Stimulated activated CD8-positive, alpha-beta memory T cell treated with anti-CD3 and anti-CD28 coated beads, Interleukin-7, amount 100 ng/mL, for 4 hours (primary cell): ENCODE data around the gene TM7SF2.
A peak's percentile ranks its signal among the peaks of the same experiment; 100 is the strongest.

Source experiments
- DNase-seq, 2 donors: peaks; one replicate each; pipeline ENCODE4 v3.0.0-alpha.2; 2020; ENCODE audit warnings: low read depth in 2 of 2

The TM7SF2 gene

GRCh38 chr11:65089621-65090020 lies 22.1 kb upstream of the TM7SF2 start:
- no peak for DNase-seq

- DNase-seq = no peak
Measured at GRCh38 chr11:65090628-65091027, 21.0 kb upstream of the TM7SF2 start.

- no peak for DNase-seq
Measured at GRCh38 chr11:65095427-65095826, 16.2 kb upstream of the TM7SF2 start.

DNA sequence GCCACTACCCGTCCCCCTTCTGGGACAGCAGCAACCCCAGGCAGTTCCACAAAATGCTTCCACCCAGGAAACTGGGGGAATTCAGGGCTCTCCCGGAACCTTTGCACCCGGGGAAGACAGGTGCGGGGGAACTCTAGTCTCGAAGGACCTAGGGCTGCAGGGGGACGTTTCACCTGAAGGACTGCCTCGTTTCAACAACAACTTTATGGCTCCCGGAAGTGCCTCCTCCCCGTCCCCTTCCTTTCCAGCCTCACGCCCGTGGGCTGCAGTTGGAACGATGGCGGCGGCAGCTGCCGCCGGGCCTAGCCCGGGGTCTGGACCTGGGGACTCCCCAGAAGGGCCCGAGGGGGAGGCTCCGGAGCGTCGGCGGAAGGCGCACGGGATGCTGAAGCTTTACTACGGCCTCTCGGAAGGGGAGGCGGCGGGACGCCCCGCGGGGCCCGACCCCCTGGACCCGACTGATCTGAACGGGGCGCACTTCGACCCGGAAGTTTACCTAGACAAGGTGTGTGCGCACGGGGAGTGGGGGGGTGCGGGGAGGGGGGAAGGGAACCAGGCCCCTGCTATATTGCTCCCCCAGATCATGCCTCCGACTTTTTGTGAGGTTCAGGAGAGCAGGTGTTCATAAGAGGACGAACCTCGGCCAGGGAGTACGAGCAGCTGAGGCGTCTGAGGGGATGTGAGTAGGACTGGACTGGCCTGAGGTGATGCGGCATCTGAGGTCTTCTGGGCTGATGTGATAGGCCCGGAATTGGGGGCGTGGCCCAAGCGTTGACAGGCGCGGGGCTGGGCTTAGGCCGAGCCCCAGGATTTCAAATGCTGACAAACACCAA lies 15.5 kb upstream of the TM7SF2 start, which contains the start of gene VPS51:
VPS51 (plus strand) TSS at position 241 of the 833 bp plus-strand sequence; CDS start at position 278, 37 bp downstream.
- peak; percentile 74 to 80 for DNase-seq

- DNase-seq = no peak
Measured at GRCh38 chr11:65096926-65097325, 14.7 kb upstream of the TM7SF2 start.

GRCh38 chr11:65100674-65101350 lies 10.9 kb upstream of the TM7SF2 start:
- no peak for DNase-seq

- DNase-seq = no peak
Measured at GRCh38 chr11:65102142-65103095, 9.3 kb upstream of the TM7SF2 start.

GRCh38 chr11:65103476-65103875 lies 8.2 kb upstream of the TM7SF2 start:
- DNase-seq = no peak

GRCh38 chr11:65104628-65105027 lies 7.0 kb upstream of the TM7SF2 start:
- no peak for DNase-seq

DNA sequence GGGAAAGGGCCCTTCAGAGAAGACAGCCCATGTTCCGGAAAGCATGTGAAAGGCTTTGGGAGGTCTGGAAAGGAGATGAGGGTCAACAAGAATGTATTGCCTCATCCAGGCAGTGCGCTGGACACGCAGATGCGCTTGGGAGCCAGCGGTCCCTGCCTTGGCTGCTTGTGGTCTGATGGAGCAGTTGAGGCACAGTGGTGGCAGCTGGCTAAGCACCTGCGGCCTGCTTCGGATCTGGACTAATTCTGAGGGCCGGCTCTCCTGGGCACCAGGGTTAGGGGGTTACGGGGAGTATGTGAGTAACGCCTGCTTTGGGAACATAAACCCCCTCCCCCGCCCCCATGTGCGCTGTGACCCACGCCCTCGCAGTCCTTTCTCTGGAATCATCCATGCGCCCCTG lies 4.6 kb upstream of the TM7SF2 start:
- DNase-seq = no peak

- no peak for DNase-seq
Measured at GRCh38 chr11:65107751-65108468, 3.8 kb upstream of the TM7SF2 start.

- no peak for DNase-seq
Measured at GRCh38 chr11:65108469-65109123, 3.1 kb upstream of the TM7SF2 start.

DNA sequence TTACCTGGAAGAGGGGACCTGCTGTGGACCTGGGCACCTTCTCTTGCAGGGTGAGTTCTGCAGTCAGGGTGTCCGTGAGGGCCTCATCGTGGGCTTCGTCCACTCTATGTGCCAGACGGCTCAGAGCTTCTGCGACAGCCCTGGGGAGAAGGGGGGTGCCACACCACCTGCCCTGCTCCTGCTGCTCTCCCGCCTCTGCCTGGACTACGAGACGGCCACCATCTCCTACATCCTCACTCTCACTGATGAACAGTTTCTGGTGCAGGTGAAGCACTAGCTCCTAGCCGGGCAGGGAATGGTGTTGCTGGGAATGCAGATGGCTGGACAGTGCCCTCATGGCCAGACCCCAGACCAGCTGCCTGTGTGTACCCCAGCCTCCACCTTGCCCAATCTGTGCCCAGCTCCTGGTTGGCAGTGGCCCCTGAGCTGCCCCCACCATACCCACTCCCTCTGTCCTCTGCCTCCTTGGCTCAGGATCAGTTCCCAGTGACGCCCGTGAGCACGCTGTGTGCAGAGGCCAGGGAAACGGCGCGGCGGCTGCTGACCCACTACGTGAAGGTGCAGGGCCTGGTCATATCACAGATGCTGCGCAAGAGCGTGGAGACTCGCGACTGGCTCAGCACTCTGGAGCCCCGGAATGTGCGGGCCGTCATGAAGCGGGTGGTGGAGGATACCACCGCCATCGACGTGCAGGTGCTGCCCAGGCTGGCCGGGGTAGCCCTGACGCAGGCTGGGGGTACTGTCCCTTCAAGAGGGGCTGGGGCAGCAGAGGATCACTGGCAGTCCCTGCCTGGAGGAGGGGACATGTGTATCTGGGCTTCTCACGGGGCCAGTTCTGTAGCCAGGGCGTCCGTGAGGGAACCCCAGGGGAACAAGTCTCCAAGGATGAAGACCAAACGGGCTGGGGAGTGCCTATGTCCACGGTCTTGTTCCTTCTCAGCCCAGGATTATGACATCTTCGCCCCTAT lies 2.2 kb upstream of the TM7SF2 start:
- no peak for DNase-seq

DNA sequence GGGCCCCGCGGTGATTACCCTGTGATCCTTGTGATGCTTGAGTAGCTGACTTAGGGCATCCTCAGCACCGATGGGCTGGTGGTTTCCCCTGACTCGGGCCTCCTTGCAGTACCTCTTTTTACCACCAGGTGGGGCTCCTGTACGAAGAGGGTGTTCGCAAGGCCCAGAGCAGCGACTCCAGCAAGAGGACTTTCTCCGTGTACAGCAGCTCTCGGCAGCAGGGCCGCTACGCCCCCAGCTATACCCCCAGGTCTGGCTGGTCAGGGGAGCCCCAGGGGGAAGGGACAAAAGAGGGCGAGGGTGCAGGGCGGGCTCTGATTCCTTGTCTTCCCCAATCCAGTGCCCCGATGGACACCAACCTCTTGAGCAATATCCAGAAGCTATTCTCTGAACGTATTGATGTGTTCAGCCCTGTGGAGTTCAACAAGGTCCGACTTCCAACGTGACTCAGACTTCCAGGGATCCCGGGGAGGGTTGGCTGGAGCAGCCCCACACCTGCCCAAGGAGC lies 1.3 kb upstream of the TM7SF2 start:
- DNase-seq = peak; percentile 80 to 91

DNA sequence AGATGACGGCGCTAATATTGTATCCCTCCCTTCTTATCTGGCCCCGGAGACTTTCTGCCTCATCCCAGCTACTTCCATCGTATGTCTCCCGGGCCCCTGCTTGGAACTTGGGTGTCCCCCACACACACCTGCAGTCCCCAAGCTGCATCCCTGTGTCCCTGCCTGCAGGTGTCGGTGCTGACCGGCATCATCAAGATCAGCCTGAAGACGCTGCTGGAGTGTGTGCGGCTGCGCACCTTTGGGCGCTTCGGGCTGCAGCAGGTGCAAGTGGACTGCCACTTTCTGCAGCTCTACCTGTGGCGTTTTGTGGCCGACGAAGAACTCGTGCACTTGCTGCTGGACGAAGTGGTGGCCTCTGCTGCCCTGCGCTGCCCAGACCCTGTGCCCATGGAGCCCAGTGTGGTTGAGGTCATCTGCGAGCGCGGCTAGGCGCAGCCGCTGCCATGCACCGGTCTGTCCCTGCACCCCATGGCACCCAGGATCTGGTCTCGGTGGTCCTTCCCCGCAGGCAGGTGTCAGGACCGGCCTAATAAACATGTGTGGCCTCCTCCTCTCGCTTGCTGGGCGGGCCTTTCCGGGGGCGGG lies 421 bp upstream of the TM7SF2 start:
- DNase-seq = no peak

- peak; percentile 27 to 60 for DNase-seq
Measured at GRCh38 chr11:65112546-65113360, 1.1 kb downstream of the TM7SF2 start.

DNA sequence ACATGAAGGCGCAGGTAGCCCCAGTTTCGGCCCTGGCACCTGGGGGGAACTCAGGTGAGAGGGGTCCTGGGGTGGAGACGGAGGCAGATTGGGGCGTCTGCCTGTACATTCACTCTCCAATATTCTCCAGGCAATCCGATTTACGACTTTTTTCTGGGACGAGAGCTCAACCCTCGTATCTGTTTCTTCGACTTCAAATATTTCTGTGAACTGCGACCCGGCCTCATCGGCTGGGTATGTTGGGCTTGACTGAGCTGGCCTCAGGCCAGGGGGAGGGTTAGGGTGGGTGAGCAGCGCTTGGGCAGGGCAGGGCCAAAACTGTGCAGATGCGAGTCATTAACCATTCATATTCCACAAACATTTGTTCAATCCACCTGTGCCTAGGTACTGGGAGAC lies 1.7 kb downstream of the TM7SF2 start:
- DNase-seq = no peak

GRCh38 chr11:65113839-65114238 lies 2.2 kb downstream of the TM7SF2 start:
- DNase-seq = no peak
